ENCODE data around the gene PPP1R1C.

The PPP1R1C gene

GRCh38 chr2:181973171-181973783, 12.4 kb upstream of the PPP1R1C start:
- FAIRE-seq (no peak), DNase-seq (ENCODE audit: insufficient read length) (no peak)
- TF ChIP-seq TAF1 (IDR thresholded peaks at IDR 0.05; ENCODE audit: borderline replicate concordance, low read depth, low read length): no peak
- TF ChIP-seq POLR2AphosphoS5 (IDR thresholded peaks at IDR 0.05; ENCODE audit: low read depth, low read length): no peak
- TF ChIP-seq POLR2A (IDR thresholded peaks at IDR 0.05; ENCODE audit: low read depth, low read length): no peak

GRCh38 chr2:181977661-181978350, 7.8 kb upstream of the PPP1R1C start:
- DNase-seq (ENCODE audit: insufficient read length) (no peak), FAIRE-seq (no peak)
- TF ChIP-seq POLR2A (IDR thresholded peaks at IDR 0.05; ENCODE audit: low read depth, low read length) (no peak), POLR2AphosphoS5 (IDR thresholded peaks at IDR 0.05; ENCODE audit: low read depth, low read length) (no peak), TAF1 (IDR thresholded peaks at IDR 0.05; ENCODE audit: borderline replicate concordance, low read depth, low read length) (no peak)

- no peak for TF ChIP-seq POLR2AphosphoS5 (IDR thresholded peaks at IDR 0.05; ENCODE audit: low read depth, low read length)
- TF ChIP-seq TAF1 (IDR thresholded peaks at IDR 0.05; ENCODE audit: borderline replicate concordance, low read depth, low read length): no peak
- no peak for TF ChIP-seq POLR2A (IDR thresholded peaks at IDR 0.05; ENCODE audit: low read depth, low read length)
- FAIRE-seq (no peak), DNase-seq (ENCODE audit: insufficient read length) (no peak)
These were observed 7.1 kb upstream of the PPP1R1C start for GRCh38 chr2:181978351-181979150.

- TF ChIP-seq POLR2A (IDR thresholded peaks at IDR 0.05; ENCODE audit: low read depth, low read length) (no peak), POLR2AphosphoS5 (IDR thresholded peaks at IDR 0.05; ENCODE audit: low read depth, low read length) (no peak), TAF1 (IDR thresholded peaks at IDR 0.05; ENCODE audit: borderline replicate concordance, low read depth, low read length) (no peak)
- FAIRE-seq (no peak), DNase-seq (ENCODE audit: insufficient read length) (no peak)
These were observed 1.6 kb upstream of the PPP1R1C start for GRCh38 chr2:181984060-181984459.

- DNase-seq (ENCODE audit: insufficient read length) (no peak), FAIRE-seq (peak; percentile 24)
- no peak for TF ChIP-seq TAF1 (IDR thresholded peaks at IDR 0.05; ENCODE audit: borderline replicate concordance, low read depth, low read length)
These were observed 630 bp upstream of the PPP1R1C start for GRCh38 chr2:181984814-181985631.

- TF ChIP-seq POLR2A (IDR thresholded peaks at IDR 0.05; ENCODE audit: low read depth, low read length): no peak
- TF ChIP-seq TAF1 (IDR thresholded peaks at IDR 0.05; ENCODE audit: borderline replicate concordance, low read depth, low read length): no peak
- no peak for TF ChIP-seq POLR2AphosphoS5 (IDR thresholded peaks at IDR 0.05; ENCODE audit: low read depth, low read length)
- DNase-seq (ENCODE audit: insufficient read length) (no peak), FAIRE-seq (no peak)
These were observed 2.7 kb downstream of the PPP1R1C start for GRCh38 chr2:181988154-181988924.

GRCh38 chr2:181989099-181989498, 3.4 kb downstream of the PPP1R1C start:
- FAIRE-seq (no peak), DNase-seq (ENCODE audit: insufficient read length) (no peak)
- TF ChIP-seq TAF1 (IDR thresholded peaks at IDR 0.05; ENCODE audit: borderline replicate concordance, low read depth, low read length) (no peak), POLR2AphosphoS5 (IDR thresholded peaks at IDR 0.05; ENCODE audit: low read depth, low read length) (no peak), POLR2A (IDR thresholded peaks at IDR 0.05; ENCODE audit: low read depth, low read length) (no peak)

GRCh38 chr2:181991171-181991885, 5.7 kb downstream of the PPP1R1C start:
- DNase-seq (ENCODE audit: insufficient read length): no peak
- peak; percentile 91 for FAIRE-seq

GRCh38 chr2:181992776-181993175, 7.1 kb downstream of the PPP1R1C start:
- DNase-seq (ENCODE audit: insufficient read length) (no peak), FAIRE-seq (peak; percentile 76)
- no peak for TF ChIP-seq TAF1 (IDR thresholded peaks at IDR 0.05; ENCODE audit: borderline replicate concordance, low read depth, low read length)
- TF ChIP-seq POLR2AphosphoS5 (IDR thresholded peaks at IDR 0.05; ENCODE audit: low read depth, low read length): no peak

More at GRCh38 chr2:181991171-181991885, 5.7 kb downstream of the PPP1R1C start:
- TF ChIP-seq TAF1 (IDR thresholded peaks at IDR 0.05; ENCODE audit: borderline replicate concordance, low read depth, low read length) (no peak), POLR2A (IDR thresholded peaks at IDR 0.05; ENCODE audit: low read depth, low read length) (no peak), POLR2AphosphoS5 (IDR thresholded peaks at IDR 0.05; ENCODE audit: low read depth, low read length) (no peak)

- no peak for FAIRE-seq
- DNase-seq (ENCODE audit: insufficient read length): no peak
- no peak for TF ChIP-seq POLR2A (IDR thresholded peaks at IDR 0.05; ENCODE audit: low read depth, low read length)
- no peak for TF ChIP-seq POLR2AphosphoS5 (IDR thresholded peaks at IDR 0.05; ENCODE audit: low read depth, low read length)
- TF ChIP-seq TAF1 (IDR thresholded peaks at IDR 0.05; ENCODE audit: borderline replicate concordance, low read depth, low read length): no peak
These were observed 9.6 kb downstream of the PPP1R1C start for GRCh38 chr2:181995289-181995688.

Data from GM12892 (cell line).